GM18519 (cell line): ENCODE data around the gene TTLL12.

Experiments
- ATAC-seq: cut with Tn5 transposase; IDR thresholded peaks from one replicate; pipeline ENCODE4 v1.9.1; 2021; ENCODE audit warnings: mild to moderate bottlenecking, moderate library complexity; ENCODE audit not compliant: unreplicated experiment, low FRiP score

TTLL12 gene

GRCh38 chr22:43186272-43187170 lies at the start of gene TTLL12:
Gene TTLL12 (minus strand): TSS chr22:43187134. CDS start chr22:43187069, 65 bp downstream.
- no peak for ATAC-seq

- no peak for ATAC-seq
Measured at GRCh38 chr22:43235445-43236409, 48.8 kb upstream of the TTLL12 start.

GRCh38 chr22:43234264-43234988 lies 47.5 kb upstream of the TTLL12 start:
- no peak for ATAC-seq

DNA sequence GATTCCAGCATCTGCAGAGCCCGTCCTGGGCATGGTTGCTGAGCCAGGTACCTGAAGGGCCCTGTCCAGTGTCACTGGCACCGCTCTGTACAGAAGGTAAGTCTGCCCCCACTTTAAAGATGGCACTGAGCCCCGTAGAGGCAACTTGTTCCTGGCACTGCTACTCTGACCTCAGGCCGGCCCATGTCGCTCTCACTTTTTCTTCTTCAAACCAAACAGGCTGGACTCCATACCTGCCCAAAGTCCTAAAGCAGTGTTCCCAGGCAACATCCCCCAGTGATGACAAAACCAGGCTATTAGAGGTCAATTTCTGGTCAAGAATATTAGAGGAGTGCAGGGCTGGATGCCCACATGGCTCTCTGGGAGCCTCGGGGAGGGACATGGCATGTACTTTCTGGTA lies 46.6 kb upstream of the TTLL12 start:
- ATAC-seq, result no peak

DNA sequence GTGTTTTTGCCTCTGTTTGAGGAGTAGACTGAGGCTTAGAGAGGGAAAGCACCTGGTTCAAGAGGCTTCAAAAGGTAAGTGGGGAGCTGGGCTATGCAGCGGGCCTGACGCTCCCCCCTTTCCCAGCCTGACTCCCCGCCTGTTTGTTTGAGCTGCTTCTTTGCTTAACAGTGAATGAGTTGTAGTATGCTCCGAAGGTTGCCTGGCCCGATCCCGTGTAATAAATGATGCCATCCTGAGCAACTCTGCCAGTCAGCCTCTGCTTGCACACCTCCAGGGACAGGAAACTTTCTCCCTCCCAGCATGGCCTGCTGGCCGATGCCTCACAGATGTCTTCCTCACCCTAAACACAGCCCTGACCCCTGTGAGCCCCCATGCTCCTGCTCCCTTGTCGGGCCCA lies 45.5 kb upstream of the TTLL12 start:
- ATAC-seq, result no peak

GRCh38 chr22:43231724-43232034 lies 44.7 kb upstream of the TTLL12 start:
- ATAC-seq, result no peak

DNA sequence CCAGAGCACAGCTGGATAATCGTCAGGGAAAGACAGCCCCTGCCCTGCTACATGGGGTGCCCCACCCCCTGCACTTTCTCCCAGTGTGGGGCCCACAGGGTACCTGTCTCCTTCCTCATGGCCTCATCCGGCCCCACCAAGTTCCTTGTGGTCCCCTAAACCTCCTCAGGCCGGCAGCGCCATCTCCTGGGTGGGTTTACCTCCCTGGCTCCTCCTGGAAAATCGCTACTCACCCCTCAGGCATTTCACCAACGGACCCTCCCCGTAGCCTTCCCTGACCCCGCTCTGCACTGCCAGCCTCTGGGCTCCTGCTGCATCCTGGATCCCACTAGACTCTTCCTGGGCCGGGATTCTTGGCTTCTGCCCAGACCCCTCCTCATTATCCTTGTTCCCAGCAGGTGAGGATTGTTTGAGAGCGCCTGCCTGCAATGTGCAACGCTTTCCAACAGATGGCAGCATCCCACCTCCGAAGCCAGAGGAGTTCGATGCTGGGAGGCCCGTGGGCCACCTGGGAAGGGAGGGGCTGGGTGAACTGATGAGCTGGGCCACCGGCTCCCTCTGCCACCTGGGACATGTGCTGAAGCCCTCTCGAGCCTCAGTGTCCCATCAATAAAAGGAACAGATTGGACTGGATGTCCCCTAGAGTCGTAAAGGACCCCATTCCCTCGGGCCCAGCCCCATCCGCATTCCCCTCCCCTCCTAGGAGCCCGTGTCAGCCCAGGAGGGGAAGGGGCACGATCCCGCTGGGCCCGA lies 44.2 kb upstream of the TTLL12 start:
- ATAC-seq, result no peak

GRCh38 chr22:43230571-43230970 lies 43.6 kb upstream of the TTLL12 start:
- no peak for ATAC-seq

GRCh38 chr22:43228863-43229262 lies 41.9 kb upstream of the TTLL12 start:
- ATAC-seq, result no peak

- no peak for ATAC-seq
Measured at GRCh38 chr22:43228330-43228729, 41.4 kb upstream of the TTLL12 start.

GRCh38 chr22:43227239-43227630 lies 40.3 kb upstream of the TTLL12 start:
- ATAC-seq, result no peak

DNA sequence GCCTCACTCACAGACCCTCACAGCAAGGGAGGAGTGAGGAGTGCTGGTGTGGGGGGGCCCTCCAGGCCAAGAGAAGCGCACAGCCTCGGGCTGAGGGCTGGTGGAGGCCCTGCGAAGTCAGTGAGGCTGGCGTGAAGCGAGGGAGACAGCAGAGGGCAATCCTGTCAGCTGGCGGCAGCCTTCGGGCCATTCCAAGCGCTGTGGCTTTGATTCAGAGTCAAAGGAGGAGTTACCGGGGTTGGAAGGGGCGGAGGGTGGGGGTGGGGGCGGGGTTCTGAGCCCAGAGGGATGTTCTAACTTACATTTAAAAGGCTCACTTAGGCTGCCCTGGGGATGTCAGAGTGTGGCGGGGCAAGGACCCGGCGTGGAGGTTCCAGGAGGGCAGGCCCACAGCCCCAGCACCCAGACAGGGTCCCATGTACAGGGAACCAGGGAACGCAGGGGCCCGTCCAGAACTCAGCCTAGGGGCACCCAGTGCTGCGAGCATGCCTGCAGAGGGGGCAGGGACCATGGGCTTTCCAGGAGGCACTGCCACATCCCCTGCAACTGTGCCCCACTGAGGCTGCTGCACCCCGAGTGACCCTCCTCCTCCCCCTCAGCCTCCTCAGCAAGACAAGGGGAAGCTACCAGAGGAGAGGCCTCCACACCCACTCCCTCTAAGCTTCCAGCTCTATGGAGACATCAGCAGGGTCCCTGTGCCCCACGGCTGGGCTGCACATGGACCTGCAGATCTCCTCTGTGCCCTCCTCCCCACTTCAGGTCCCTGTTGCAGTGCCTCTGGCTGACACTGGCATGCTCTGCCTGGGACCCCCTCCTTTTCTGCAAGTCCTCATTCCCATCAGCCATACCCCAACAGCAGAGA lies 39.7 kb upstream of the TTLL12 start:
- ATAC-seq, result no peak

- ATAC-seq, result no peak
Measured at GRCh38 chr22:43225609-43226008, 38.7 kb upstream of the TTLL12 start.

DNA sequence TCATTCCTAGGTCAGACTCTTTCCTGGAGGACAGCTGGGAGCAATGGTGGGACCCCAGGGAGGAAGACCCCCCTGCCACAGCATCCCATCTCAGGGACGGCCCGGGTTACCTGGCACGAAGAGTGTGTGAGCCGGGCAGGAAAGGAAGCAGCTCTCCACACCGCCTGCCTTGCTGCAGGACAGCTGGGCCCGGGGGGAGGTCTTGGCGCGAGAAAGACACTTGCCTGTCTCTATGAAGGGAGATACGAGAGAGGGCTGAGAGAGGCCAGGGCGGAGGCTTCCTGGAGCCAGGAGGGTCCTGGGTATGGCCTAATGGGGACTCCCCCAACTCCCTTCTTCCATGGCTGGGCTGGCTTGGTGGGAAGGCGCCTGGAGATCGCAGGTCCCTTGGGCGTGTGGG lies 36.1 kb upstream of the TTLL12 start:
- ATAC-seq, result no peak

DNA sequence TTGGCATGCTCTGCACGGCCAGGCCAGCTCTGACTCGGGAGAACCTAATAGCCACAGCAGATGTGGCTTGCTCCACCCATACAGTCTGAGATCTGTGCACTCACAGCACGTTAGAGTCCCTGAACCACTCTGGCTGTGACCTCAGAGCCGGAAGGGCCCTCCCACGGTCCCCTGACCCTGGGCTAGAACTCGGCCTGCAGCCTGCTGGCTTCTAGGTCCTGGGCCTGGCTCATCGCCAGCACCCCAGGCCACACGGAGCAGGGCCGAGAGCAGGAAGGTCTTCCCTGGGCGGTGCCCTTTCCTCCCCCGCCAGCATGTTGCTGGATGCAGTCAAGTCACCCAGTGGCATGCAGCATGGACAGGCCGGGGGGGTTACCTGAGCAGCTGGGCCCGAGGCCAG lies 35.3 kb upstream of the TTLL12 start:
- ATAC-seq, result no peak

GRCh38 chr22:43220625-43221380 lies 33.9 kb upstream of the TTLL12 start:
- no peak for ATAC-seq

DNA sequence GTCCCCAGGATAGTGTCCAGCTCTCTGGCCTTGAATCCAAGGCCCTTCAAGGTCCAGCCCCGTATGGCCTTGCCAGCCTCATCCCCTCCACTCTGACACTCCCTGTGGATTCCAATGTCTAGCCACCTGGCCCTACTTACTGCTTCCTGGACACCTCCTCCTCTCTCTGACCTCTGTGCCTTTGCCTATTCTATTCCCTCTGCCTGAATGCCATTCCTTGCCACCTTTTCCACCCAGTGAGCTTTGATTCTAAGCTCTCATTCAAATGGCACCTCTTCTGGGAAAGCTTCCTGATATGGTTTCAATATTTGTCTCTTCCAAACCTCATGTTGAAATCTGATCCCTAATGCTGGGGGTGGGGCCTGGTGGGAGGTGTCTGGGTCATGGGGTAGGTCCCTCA lies 31.9 kb upstream of the TTLL12 start:
- ATAC-seq, result no peak

- no peak for ATAC-seq
Measured at GRCh38 chr22:43217285-43218030, 30.5 kb upstream of the TTLL12 start.
